ENCODE data around the gene NUTM1.

DNA sequence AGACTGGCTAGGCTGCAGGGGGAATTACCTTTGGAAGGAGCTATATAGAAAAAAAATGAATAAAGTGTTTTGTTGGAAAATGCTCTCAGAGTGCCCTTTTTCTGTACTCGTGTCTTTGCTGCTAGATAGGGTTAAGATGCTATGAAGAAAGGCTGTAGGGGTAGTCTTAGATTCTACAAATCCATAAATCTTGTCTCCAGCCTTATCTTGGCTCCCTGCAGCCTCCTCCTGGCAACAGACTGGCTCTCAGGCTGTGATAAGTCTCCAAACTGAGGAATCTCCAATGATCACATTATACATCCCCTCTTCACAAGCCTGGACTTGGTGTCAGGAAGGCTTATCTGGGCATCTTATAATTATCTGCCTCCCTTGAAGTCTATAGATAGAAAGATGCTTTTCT lies 14.5 kb downstream of the NUTM1 start:
- TF ChIP-seq EZH2 (IDR thresholded peaks at IDR 0.05; ENCODE audit: borderline replicate concordance) (no peak), CTCF (IDR thresholded peaks at IDR 0.05; ENCODE audit: poor library complexity) (no peak)
